KMS-11 (cell line): ENCODE data around the gene PATJ.
A peak's percentile ranks its signal among the peaks of the same experiment; 100 is the strongest.

Experiments
- H2AFZ ChIP-seq: fragments of 200-600 bp; sonication (generic); 2 replicates; pipeline ENCODE4 v1.6.1; 2016; ENCODE audit warnings: antibody characterized with exemption, mixed run types, low read depth
- H3K27ac ChIP-seq: fragments of 200-600 bp; sonication (generic); 2 replicates; pipeline ENCODE4 v1.6.1; 2016; ENCODE audit warnings: mild to moderate bottlenecking, mixed run types
- H3K27me3 ChIP-seq: fragments of 200-600 bp; sonication (generic); 2 replicates; pipeline ENCODE4 v1.6.1; 2017; ENCODE audit warnings: mild to moderate bottlenecking, low read depth, mixed run types, moderate library complexity; ENCODE audit not compliant: insufficient read depth
- H3K36me3 ChIP-seq: fragments of 200-600 bp; sonication (generic); 2 replicates; pipeline ENCODE4 v1.6.1; 2017; ENCODE audit warnings: mild to moderate bottlenecking, mixed run types; ENCODE audit not compliant: insufficient read depth
- H3K4me1 ChIP-seq: fragments of 200-600 bp; sonication (generic); 2 replicates; pipeline ENCODE4 v1.6.1; 2016; ENCODE audit warnings: mild to moderate bottlenecking, low read depth, mixed run types; ENCODE audit not compliant: poor library complexity, severe bottlenecking
- H3K4me2 ChIP-seq: fragments of 200-600 bp; sonication (generic); 2 replicates; pipeline ENCODE4 v1.7.0; 2016; ENCODE audit warnings: mild to moderate bottlenecking, mixed run types
- H3K4me3 ChIP-seq: fragments of 200-600 bp; sonication (generic); IDR thresholded peaks from 2 replicates; pipeline ENCODE4 v1.6.1; 2017; ENCODE audit warnings: low read depth, low read length, mixed read lengths; ENCODE audit not compliant: insufficient read depth
- H3K79me2 ChIP-seq: fragments of 200-600 bp; sonication (generic); 2 replicates; pipeline ENCODE4 v1.6.1; 2016; ENCODE audit warnings: low read depth, mixed run types; ENCODE audit not compliant: insufficient read depth
- H3K9ac ChIP-seq: fragments of 200-600 bp; sonication (generic); 2 replicates; pipeline ENCODE4 v1.6.1; 2016; ENCODE audit warnings: mild to moderate bottlenecking, mixed run types
- H4K20me1 ChIP-seq: fragments of 200-600 bp; sonication (generic); 2 replicates; pipeline ENCODE4 v1.6.1; 2016; ENCODE audit warnings: mild to moderate bottlenecking, mixed run types; ENCODE audit not compliant: insufficient read depth
- TF ChIP-seq, protein P1 (sequence below): fragments of 200-600 bp; sonication (generic); conservative IDR thresholded peaks from 2 replicates; pipeline ENCODE4 v1.6.1; 2017; ENCODE audit warnings: low read depth, mild to moderate bottlenecking, antibody characterized with exemption, low read length, moderate library complexity, mixed read lengths

The PATJ gene

DNA sequence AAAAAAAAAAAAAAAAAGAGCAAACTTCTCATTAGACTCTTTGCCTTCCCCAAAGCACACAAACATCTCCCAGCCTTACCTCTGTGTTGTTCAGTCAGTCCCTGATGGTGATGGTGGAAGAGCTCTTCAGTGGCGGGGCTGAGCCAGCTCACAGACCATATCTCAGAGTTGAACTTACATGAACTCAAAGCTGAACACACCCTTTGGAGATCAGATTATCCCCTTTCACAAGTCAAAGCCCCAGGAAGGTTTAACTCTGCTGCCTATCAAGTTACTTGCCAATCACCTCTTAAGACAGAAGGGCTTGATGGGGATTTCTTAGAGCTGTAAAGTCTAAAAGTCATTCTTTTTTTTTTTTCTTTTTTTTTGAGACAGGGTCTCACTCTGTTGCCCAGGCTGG, 397.1 kb downstream of the PATJ start:
- TF ChIP-seq, protein P1, sequence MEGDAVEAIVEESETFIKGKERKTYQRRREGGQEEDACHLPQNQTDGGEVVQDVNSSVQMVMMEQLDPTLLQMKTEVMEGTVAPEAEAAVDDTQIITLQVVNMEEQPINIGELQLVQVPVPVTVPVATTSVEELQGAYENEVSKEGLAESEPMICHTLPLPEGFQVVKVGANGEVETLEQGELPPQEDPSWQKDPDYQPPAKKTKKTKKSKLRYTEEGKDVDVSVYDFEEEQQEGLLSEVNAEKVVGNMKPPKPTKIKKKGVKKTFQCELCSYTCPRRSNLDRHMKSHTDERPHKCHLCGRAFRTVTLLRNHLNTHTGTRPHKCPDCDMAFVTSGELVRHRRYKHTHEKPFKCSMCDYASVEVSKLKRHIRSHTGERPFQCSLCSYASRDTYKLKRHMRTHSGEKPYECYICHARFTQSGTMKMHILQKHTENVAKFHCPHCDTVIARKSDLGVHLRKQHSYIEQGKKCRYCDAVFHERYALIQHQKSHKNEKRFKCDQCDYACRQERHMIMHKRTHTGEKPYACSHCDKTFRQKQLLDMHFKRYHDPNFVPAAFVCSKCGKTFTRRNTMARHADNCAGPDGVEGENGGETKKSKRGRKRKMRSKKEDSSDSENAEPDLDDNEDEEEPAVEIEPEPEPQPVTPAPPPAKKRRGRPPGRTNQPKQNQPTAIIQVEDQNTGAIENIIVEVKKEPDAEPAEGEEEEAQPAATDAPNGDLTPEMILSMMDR = no peak
- Histone ChIP-seq H3K27me3 (no peaks in the 10 kb centered on the region), H3K4me2 (no peak overlapping the region), H2AFZ (no peak overlapping the region), H3K4me1 (no peaks in the 10 kb centered on the region), H4K20me1 (no peaks in the 10 kb centered on the region), H3K27ac (no peak overlapping the region), H3K36me3 (no peaks in the 10 kb centered on the region), H3K4me3 (no peak overlapping the region), H3K79me2 (no peaks in the 10 kb centered on the region), H3K9ac (no peak overlapping the region)

DNA sequence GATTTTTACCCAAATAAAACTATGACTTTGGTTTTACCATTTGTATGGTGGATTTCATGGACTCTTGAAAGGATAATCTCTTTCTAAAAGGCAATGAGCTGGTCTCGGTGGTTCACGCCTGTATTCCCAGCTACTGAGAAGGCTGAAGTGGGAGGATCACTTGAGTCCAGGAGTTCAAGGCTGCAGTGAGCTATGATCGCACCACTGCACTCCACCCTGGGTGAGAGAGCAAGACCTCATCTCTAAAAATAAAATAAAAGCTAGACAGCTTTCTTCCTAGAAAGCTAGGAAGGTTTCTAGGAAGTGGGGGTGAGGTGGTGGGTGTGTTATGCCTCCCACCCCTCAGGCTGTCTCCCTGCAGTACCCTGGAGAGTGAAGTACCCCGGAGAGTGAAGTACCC, 398.4 kb downstream of the PATJ start:
- no peak overlapping the region for H2AFZ ChIP-seq
- no peak overlapping the region for H3K4me2 ChIP-seq
- H3K27me3 ChIP-seq = no peaks in the 10 kb centered on the region
- TF ChIP-seq, protein P1 = no peak
- no peak overlapping the region for H3K4me3 ChIP-seq
- no peak overlapping the region for H3K9ac ChIP-seq
- H3K79me2 ChIP-seq = no peaks in the 10 kb centered on the region
- H3K36me3 ChIP-seq = no peaks in the 10 kb centered on the region
- no peak overlapping the region for H3K27ac ChIP-seq
- H3K4me1 ChIP-seq = no peaks in the 10 kb centered on the region
- no peaks in the 10 kb centered on the region for H4K20me1 ChIP-seq

- Histone ChIP-seq H3K27ac (no peak overlapping the region), H3K36me3 (no peaks in the 10 kb centered on the region), H3K4me1 (no peaks in the 10 kb centered on the region), H3K27me3 (no peaks in the 10 kb centered on the region), H3K4me3 (no peak overlapping the region), H3K9ac (no peak overlapping the region), H3K4me2 (no peak overlapping the region), H4K20me1 (no peaks in the 10 kb centered on the region), H3K79me2 (no peaks in the 10 kb centered on the region), H2AFZ (no peak overlapping the region)
- TF ChIP-seq, protein P1 = no peak
These were observed 400.2 kb downstream of the PATJ start for GRCh38 chr1:62142496-62142895.

GRCh38 chr1:62144238-62144831, 402.1 kb downstream of the PATJ start:
- Histone ChIP-seq H3K27ac (no peak overlapping the region), H3K79me2 (no peaks in the 10 kb centered on the region), H3K9ac (no peak overlapping the region), H4K20me1 (no peaks in the 10 kb centered on the region), H3K4me1 (no peaks in the 10 kb centered on the region), H3K36me3 (no peaks in the 10 kb centered on the region), H3K27me3 (no peaks in the 10 kb centered on the region), H3K4me3 (no peak overlapping the region), H2AFZ (no peak overlapping the region), H3K4me2 (no peak overlapping the region)
- TF ChIP-seq, protein P1 = peak; percentile 82
